ENCODE measurements around the gene IP6K3.

The IP6K3 gene

DNA sequence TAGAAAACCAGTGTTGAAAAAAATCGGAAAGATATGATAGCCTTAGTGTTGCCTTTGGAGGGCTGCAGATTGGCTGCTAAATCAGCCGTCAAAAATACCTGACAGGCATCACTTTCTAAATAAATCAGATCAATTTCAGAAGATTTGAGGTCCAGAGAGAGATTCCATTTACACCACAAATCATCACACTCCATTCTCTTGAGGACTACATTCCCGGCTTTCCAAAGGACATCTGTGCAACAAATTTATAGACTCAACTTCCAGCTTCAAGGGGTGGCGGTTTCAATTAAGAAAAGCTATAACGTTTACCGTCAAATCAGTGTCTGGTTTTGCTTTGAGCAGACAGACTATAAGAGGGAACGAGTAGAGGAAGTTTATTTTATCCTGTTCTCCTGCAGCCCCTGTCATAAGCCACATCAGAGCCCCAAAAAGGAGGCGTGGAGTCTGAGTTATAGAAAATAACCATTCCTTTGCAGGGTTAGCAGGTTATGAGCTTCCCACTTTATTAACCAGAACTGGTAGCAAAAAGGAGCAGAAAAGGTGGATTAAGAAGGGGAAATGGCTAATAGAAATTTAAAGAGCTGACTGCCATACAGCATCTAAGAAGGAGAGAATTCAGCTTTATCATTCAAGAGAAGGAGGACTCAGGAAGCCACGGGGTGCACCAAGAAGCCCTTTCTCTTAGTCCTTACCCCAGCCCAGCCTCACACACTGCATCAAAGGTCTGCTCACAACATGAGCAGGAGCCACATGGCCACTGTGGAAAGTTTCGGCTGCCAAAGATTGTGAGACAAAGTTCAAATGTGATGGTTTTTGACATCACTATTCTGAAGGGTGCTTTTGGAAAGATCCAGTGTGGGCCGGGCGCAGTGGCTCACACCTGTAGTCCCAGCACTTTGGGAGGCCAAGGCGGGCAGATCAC is 22.3 kb downstream of the IP6K3 start:
- no peaks in the 10 kb centered on the region for H3K4me1 ChIP-seq (ENCODE audit: low read depth, poor library complexity, severe bottlenecking)
- no peak overlapping the region for H3K27ac ChIP-seq
- no peaks in the 10 kb centered on the region for H3K79me2 ChIP-seq (ENCODE audit: insufficient read depth, low read depth)
- H3K4me2 ChIP-seq, result no peak overlapping the region
- H4K20me1 ChIP-seq (ENCODE audit: insufficient read depth), result no peaks in the 10 kb centered on the region
- H3K4me3 ChIP-seq (IDR thresholded peaks at IDR 0.05; ENCODE audit: insufficient read depth, low read depth, low read length), result no peak overlapping the region
- H3K36me3 ChIP-seq (ENCODE audit: insufficient read depth), result no peaks in the 10 kb centered on the region
- H2AFZ ChIP-seq (ENCODE audit: low read depth), result no peak overlapping the region
- no peak overlapping the region for H3K9ac ChIP-seq
- TF ChIP-seq CTCF (conservative IDR thresholded peaks at IDR 0.05; ENCODE audit: low read depth, low read length), result no peak
- peaks cover 85% of the 10 kb centered on the region for H3K27me3 ChIP-seq (ENCODE audit: insufficient read depth, low read depth)

DNA sequence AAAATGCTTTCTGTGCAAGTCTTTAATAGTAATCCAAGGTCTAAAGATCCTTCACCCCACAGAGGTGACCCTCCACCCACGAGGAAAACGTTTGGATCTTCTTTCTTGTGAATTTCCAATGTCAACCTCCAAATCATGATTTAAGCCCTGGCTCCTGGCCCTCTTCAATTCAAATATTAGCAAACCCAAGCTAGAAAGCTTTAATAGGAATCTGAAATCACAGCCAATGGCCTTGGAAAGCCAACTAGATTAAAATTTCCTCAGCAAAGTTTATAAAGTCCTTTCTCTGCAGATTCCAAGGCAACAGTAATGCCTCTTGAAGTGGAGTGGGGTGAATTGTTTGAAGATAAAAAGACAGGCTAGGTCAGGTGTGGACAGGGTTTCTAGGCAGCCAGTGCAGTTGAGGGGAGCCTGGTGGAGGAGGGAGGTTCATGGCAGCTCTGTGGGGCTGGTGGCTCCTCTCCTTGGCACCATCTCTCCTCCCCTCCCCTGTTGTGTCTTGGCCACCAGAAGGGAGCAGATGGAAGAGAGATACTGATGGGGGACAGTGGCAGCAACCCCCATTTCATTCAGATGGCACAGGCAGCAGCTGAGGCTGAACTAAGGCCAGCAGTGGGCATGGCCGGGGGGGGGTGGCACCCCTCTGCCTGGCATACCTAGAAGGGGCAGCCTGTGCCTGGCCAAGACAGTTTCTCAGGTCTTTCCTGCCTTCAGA is 23.2 kb downstream of the IP6K3 start:
- Histone ChIP-seq H4K20me1 (ENCODE audit: insufficient read depth) (no peaks in the 10 kb centered on the region), H3K4me2 (no peak overlapping the region), H3K4me1 (ENCODE audit: low read depth, poor library complexity, severe bottlenecking) (no peaks in the 10 kb centered on the region), H3K4me3 (IDR thresholded peaks at IDR 0.05; ENCODE audit: insufficient read depth, low read depth, low read length) (no peak overlapping the region), H3K36me3 (ENCODE audit: insufficient read depth) (no peaks in the 10 kb centered on the region), H3K9ac (no peak overlapping the region), H3K27me3 (ENCODE audit: insufficient read depth, low read depth) (peaks cover 77% of the 10 kb centered on the region), H2AFZ (ENCODE audit: low read depth) (no peak overlapping the region), H3K27ac (no peak overlapping the region), H3K79me2 (ENCODE audit: insufficient read depth, low read depth) (no peaks in the 10 kb centered on the region)
- no peak for TF ChIP-seq CTCF (conservative IDR thresholded peaks at IDR 0.05; ENCODE audit: low read depth, low read length)

- H3K27me3 ChIP-seq (ENCODE audit: insufficient read depth, low read depth), result peaks cover 63% of the 10 kb centered on the region
- TF ChIP-seq CTCF (conservative IDR thresholded peaks at IDR 0.05; ENCODE audit: low read depth, low read length), result no peak
- H4K20me1 ChIP-seq (ENCODE audit: insufficient read depth), result no peaks in the 10 kb centered on the region
- H3K4me1 ChIP-seq (ENCODE audit: low read depth, poor library complexity, severe bottlenecking), result no peaks in the 10 kb centered on the region
- no peak overlapping the region for H3K9ac ChIP-seq
- no peak overlapping the region for H3K4me2 ChIP-seq
- H3K36me3 ChIP-seq (ENCODE audit: insufficient read depth), result no peaks in the 10 kb centered on the region
- H3K4me3 ChIP-seq (IDR thresholded peaks at IDR 0.05; ENCODE audit: insufficient read depth, low read depth, low read length), result no peak overlapping the region
- H2AFZ ChIP-seq (ENCODE audit: low read depth), result no peak overlapping the region
- no peak overlapping the region for H3K27ac ChIP-seq
- H3K79me2 ChIP-seq (ENCODE audit: insufficient read depth, low read depth), result no peaks in the 10 kb centered on the region
Observed at GRCh38 chr6:33722103-33722623, 24.5 kb downstream of the IP6K3 start.

DNA sequence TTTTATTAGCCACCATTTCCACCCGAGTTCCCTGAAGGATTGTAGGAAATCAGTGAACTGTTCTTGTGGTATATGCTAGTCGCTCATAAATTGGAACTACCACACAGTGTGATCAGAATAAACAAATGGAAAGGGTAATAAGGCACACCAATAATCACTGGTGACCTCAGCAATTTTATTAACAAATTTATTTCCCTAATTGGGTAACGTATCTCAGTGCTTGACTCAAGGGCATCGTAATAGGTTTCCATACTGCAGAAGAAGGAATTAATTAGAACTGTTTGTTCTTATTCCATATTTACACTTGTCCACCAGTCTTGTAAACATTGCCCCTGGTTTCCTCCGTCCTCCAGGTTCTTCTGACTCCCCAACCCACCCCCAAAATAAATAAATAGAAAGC is 25.2 kb downstream of the IP6K3 start:
- Histone ChIP-seq H3K27ac (no peak overlapping the region), H3K4me2 (no peak overlapping the region), H3K4me3 (IDR thresholded peaks at IDR 0.05; ENCODE audit: insufficient read depth, low read depth, low read length) (no peak overlapping the region), H3K4me1 (ENCODE audit: low read depth, poor library complexity, severe bottlenecking) (no peaks in the 10 kb centered on the region), H2AFZ (ENCODE audit: low read depth) (no peak overlapping the region), H4K20me1 (ENCODE audit: insufficient read depth) (no peaks in the 10 kb centered on the region), H3K36me3 (ENCODE audit: insufficient read depth) (no peaks in the 10 kb centered on the region), H3K9ac (no peak overlapping the region), H3K79me2 (ENCODE audit: insufficient read depth, low read depth) (no peaks in the 10 kb centered on the region), H3K27me3 (ENCODE audit: insufficient read depth, low read depth) (peaks cover 56% of the 10 kb centered on the region)
- TF ChIP-seq CTCF (conservative IDR thresholded peaks at IDR 0.05; ENCODE audit: low read depth, low read length), result no peak
